Measurements from ENCODE around the gene CLASP1. TPM values are rescaled to one million over a fixed set of nuclear protein-coding genes. Genes with fewer than 3 reads are reported as not detected.
"Not testable (repeated sequence)": the region's sequence is repeated elsewhere in the genome, so short reads cannot be mapped to it uniquely, and the experiment has no call there.

The CLASP1 gene
- total RNA-seq, 2 experiments from 2014 or later: 33.8 to 72.4 TPM

- CTCF ChIA-PET (ENCODE audit: unreplicated experiment): no interaction called here
Observed at GRCh38 chr2:121478996-121479745, 170.1 kb downstream of the CLASP1 start.

GRCh38 chr2:121478358-121478995 is 170.8 kb downstream of the CLASP1 start:
- CTCF ChIA-PET (ENCODE audit: unreplicated experiment); H3K4me3 ChIP-seq (ENCODE audit: low read depth, low read length, poor library complexity, severe bottlenecking): not testable (repeated sequence)

More at GRCh38 chr2:121478996-121479745, 170.1 kb downstream of the CLASP1 start:
- Histone ChIP-seq H3K9me3 (ENCODE audit: low read length) (no peaks in the 10 kb centered on the region), H3K4me2 (ENCODE audit: low read length) (no peak overlapping the region), H3K9me2 (ENCODE audit: insufficient read depth, low read length) (no peaks in the 10 kb centered on the region), H3K4me1 (ENCODE audit: insufficient read depth, low read length, poor library complexity, severe bottlenecking) (peaks cover 5% of the 10 kb centered on the region), H3K27ac (ENCODE audit: low read depth, low read length, poor library complexity, severe bottlenecking) (no peak overlapping the region), H3K4me3 (ENCODE audit: low read depth, low read length, poor library complexity, severe bottlenecking) (no peak overlapping the region), H3K79me2 (ENCODE audit: insufficient read depth, low read depth, low read length) (no peaks in the 10 kb centered on the region), H3K36me3 (ENCODE audit: insufficient read depth, low read length) (0 out of 2 replicates have a peak, but pooled peaks cover 4% of the 10 kb centered on the region), H2AFZ (ENCODE audit: low read length) (no peak overlapping the region), H4K20me1 (ENCODE audit: insufficient read depth, low read length) (no peaks in the 10 kb centered on the region)
- intact Hi-C loops (cut with micrococcal nuclease; ENCODE audit: unreplicated experiment): no loop called here
- TF ChIP-seq CTCF (conservative IDR thresholded peaks at IDR 0.05; ENCODE audit: low read length): no peak
- no peak for TF ChIP-seq EZH2phosphoT487 (IDR thresholded peaks at IDR 0.05; ENCODE audit: borderline replicate concordance, low read depth, low read length)
- POLR2A ChIA-PET: no interaction called here
- no TSS peak for BruUV-seq (replicated peaks)
- DNase-seq (ENCODE audit: low spot score): no peak

GRCh38 chr2:121476684-121477083 is 172.6 kb downstream of the CLASP1 start:
- ChIA-PET CTCF (ENCODE audit: unreplicated experiment) (no interaction called here), POLR2A (interaction anchor here (1.5 to 1.7 kb wide), 2 partner anchors 10 to 26 kb away, joined by 3 to 5 read pairs; no protein-coding TSS in a partner anchor)
- no peak overlapping the region for H2AFZ ChIP-seq (ENCODE audit: low read length)
- no peak for DNase-seq (ENCODE audit: low spot score)
- no peak overlapping the region for H3K27ac ChIP-seq (ENCODE audit: low read depth, low read length, poor library complexity, severe bottlenecking)
- TF ChIP-seq EZH2phosphoT487 (IDR thresholded peaks at IDR 0.05; ENCODE audit: borderline replicate concordance, low read depth, low read length): no peak
- TF ChIP-seq CTCF (conservative IDR thresholded peaks at IDR 0.05; ENCODE audit: low read length): no peak
- H3K4me2 ChIP-seq (ENCODE audit: low read length): no peak overlapping the region
- BruUV-seq (replicated peaks): no TSS peak
- H3K4me3 ChIP-seq (ENCODE audit: low read depth, low read length, poor library complexity, severe bottlenecking): no peak overlapping the region
- no peaks in the 10 kb centered on the region for H3K79me2 ChIP-seq (ENCODE audit: insufficient read depth, low read depth, low read length)
- no peaks in the 10 kb centered on the region for H3K9me2 ChIP-seq (ENCODE audit: insufficient read depth, low read length)
- intact Hi-C loops (cut with micrococcal nuclease; ENCODE audit: unreplicated experiment): no loop called here
- no peaks in the 10 kb centered on the region for H3K9me3 ChIP-seq (ENCODE audit: low read length)
- no peaks in the 10 kb centered on the region for H4K20me1 ChIP-seq (ENCODE audit: insufficient read depth, low read length)
- H3K36me3 ChIP-seq (ENCODE audit: insufficient read depth, low read length): 0 out of 2 replicates have a peak, but pooled peaks cover under 1% of the 10 kb centered on the region
- H3K4me1 ChIP-seq (ENCODE audit: insufficient read depth, low read length, poor library complexity, severe bottlenecking): no peaks in the 10 kb centered on the region

More at GRCh38 chr2:121478358-121478995, 170.8 kb downstream of the CLASP1 start:
- H3K4me2 ChIP-seq (ENCODE audit: low read length); intact Hi-C loops (cut with micrococcal nuclease; ENCODE audit: unreplicated experiment); H4K20me1 ChIP-seq (ENCODE audit: insufficient read depth, low read length); H2AFZ ChIP-seq (ENCODE audit: low read length); H3K9me3 ChIP-seq (ENCODE audit: low read length); H3K79me2 ChIP-seq (ENCODE audit: insufficient read depth, low read depth, low read length); DNase-seq (ENCODE audit: low spot score); H3K27ac ChIP-seq (ENCODE audit: low read depth, low read length, poor library complexity, severe bottlenecking); H3K36me3 ChIP-seq (ENCODE audit: insufficient read depth, low read length); H3K4me1 ChIP-seq (ENCODE audit: insufficient read depth, low read length, poor library complexity, severe bottlenecking); H3K9me2 ChIP-seq (ENCODE audit: insufficient read depth, low read length); BruUV-seq (replicated peaks): not testable (repeated sequence)
- POLR2A ChIA-PET: interaction anchor here (0.6 kb wide), 1 partner anchor 47 kb away, joined by 3 read pairs; no protein-coding TSS in a partner anchor
